NB4 (cell line): Measurements from ENCODE around the gene RPS29.

Experiments
- DNase-seq: peaks from one replicate; pipeline ENCODE4 v3.0.0; 2010; ENCODE audit warnings: low read depth
- H3K4me3 ChIP-seq: one replicate; pipeline ENCODE4 v1.5.1; 2011; ENCODE audit warnings: mild to moderate bottlenecking, low read depth, low read length, moderate library complexity
- MAX ChIP-seq: IDR thresholded peaks from 2 replicates; pipeline ENCODE4 v1.6.1; 2011; ENCODE audit warnings: low read depth, low read length
- MYC ChIP-seq: IDR thresholded peaks from 2 replicates; pipeline ENCODE4 v1.6.1; 2011; ENCODE audit warnings: low read depth, low read length
- POLR2A ChIP-seq: IDR thresholded peaks from 2 replicates; pipeline ENCODE4 v1.6.1; 2011; ENCODE audit warnings: mild to moderate bottlenecking; ENCODE audit not compliant: insufficient read length; ENCODE audit errors: extremely low read depth
- TF ChIP-seq, protein P1 (sequence below): IDR thresholded peaks from one replicate; pipeline ENCODE4 v1.5.1; 2012; ENCODE audit warnings: low read depth, low read length

The RPS29 gene

DNA sequence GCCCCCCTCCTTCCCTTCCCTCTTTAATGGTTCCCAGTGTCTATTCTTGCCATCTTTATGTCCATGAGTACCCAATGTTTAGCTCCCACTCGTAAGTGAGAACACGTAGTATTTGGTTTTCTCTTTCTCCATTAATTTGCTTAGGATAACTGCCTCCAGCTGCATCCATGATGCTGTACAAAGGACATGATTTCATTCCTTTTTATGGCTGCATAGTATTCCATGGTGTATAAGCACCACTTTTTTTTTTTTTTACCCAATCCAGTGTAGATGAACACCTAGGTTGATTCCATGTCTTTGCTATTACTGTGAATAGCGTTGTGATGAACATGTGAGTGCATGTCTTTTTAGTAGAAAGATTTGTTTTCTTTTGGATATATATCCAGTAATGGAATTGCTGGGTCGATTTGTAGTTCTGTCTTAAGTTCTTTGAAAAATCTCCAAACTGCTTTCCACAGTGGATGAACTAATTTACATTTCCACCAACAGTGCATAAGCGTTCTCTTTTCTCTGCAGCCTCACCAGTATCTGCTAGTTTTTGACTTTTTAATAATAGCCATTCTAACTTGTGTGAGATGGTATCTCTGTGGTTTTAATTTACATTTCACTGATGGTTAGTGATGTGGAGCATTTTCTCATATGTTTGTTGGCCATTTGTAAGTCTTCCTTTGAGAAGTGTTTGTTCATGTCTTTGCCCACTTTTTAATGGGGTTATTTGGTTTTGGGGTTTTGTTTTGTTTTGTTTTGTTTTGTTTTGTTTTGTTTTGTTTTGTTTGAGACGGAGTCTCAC lies 26.0 kb downstream of the RPS29 start:
- TF ChIP-seq MYC (no peak), POLR2A (no peak), MAX (no peak)
- TF ChIP-seq, protein P1, sequence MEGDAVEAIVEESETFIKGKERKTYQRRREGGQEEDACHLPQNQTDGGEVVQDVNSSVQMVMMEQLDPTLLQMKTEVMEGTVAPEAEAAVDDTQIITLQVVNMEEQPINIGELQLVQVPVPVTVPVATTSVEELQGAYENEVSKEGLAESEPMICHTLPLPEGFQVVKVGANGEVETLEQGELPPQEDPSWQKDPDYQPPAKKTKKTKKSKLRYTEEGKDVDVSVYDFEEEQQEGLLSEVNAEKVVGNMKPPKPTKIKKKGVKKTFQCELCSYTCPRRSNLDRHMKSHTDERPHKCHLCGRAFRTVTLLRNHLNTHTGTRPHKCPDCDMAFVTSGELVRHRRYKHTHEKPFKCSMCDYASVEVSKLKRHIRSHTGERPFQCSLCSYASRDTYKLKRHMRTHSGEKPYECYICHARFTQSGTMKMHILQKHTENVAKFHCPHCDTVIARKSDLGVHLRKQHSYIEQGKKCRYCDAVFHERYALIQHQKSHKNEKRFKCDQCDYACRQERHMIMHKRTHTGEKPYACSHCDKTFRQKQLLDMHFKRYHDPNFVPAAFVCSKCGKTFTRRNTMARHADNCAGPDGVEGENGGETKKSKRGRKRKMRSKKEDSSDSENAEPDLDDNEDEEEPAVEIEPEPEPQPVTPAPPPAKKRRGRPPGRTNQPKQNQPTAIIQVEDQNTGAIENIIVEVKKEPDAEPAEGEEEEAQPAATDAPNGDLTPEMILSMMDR, result no peak
- no peak for DNase-seq
- H3K4me3 ChIP-seq, result no peak overlapping the region

DNA sequence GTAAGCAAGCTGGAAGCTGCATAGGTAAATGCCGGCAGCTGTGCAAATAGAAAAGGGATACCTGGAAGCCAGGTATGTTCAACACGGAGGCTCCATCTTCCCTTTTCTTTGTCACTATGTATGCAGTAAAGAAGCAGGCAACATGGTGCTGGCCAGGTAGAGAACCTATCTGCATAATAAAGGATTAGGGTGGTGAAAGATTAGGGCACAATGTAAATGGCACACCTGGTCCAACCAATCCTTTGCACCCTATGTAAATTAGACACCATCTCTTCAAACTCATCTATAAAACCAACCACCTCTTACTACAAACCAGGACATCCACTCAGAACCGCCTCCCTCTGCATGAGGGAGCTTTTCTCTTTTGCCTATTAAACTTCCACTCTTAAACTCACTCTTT lies 32.3 kb downstream of the RPS29 start:
- DNase-seq, result no peak

GRCh38 chr14:49553106-49553505 lies 33.1 kb downstream of the RPS29 start:
- TF ChIP-seq MAX (no peak), MYC (no peak), POLR2A (no peak)
- TF ChIP-seq, protein P1, result no peak
- H3K4me3 ChIP-seq, result no peak overlapping the region
- DNase-seq, result no peak

More for the DNA sequence above, 32.3 kb downstream of the RPS29 start:
- H3K4me3 ChIP-seq, result no peak overlapping the region
- TF ChIP-seq, protein P1, result no peak
- TF ChIP-seq MYC (no peak), POLR2A (no peak), MAX (no peak)

DNA sequence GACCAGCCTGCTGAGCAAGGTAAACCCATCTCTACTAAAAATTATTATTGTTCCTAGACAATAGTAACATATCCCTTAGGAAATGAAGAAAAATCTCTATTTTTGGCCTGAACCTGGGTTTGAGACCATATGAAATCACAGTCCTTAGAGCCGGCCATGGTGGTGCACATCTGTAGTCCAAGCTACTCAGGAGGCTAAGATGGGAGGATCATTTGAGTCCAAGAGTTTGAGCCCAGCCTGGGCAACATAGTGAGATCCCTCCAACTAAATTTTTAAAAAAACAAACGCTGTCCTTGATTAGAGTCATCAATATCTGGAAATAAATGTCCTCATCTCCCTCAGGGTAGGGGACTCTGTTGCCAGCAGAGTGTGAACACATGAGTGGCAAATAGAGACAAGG lies 34.6 kb downstream of the RPS29 start:
- TF ChIP-seq MYC (no peak), POLR2A (no peak), MAX (no peak)
- TF ChIP-seq, protein P1, result no peak
- no peak for DNase-seq
- H3K4me3 ChIP-seq, result no peak overlapping the region

- TF ChIP-seq MYC, result no peak
- TF ChIP-seq POLR2A, result no peak
- TF ChIP-seq MAX, result no peak
- TF ChIP-seq, protein P1, result no peak
- DNase-seq, result peak; percentile 11
Observed at GRCh38 chr14:49550286-49551184, 35.6 kb downstream of the RPS29 start.

More at GRCh38 chr14:49550286-49551184, 35.6 kb downstream of the RPS29 start:
- H3K4me3 ChIP-seq, result no peak overlapping the region
